ENCODE results near the gene SLC24A3. TPM values are rescaled to one million over a fixed set of nuclear protein-coding genes. Genes with fewer than 3 reads are reported as not detected.

Gene SLC24A3
- total RNA-seq, 1 donor from 2014 or later: 13.1 TPM

DNA sequence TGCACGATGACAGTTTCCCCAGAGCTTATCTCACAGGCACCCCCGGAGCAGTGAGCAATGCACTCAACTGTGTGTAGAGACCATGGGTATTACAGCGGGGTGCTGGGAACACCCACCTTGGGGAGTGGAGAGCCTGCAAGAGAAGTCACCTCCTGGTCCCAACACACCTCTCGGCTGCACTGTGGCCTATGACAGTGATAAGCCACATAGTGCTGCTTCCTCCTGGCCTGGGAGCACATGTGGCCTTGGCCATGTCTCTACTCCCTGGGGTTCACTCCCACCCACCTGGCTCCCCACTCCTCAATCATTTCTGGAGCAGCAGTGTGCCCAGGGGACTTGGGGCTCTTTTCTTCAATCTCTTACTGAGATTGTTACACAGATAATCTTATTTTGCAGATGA lies 77.0 kb downstream of the SLC24A3 start:
- no peak for DNase-seq
- H3K27me3 ChIP-seq: no peaks in the 10 kb centered on the region
- no peak overlapping the region for H3K4me3 ChIP-seq
- no peaks in the 10 kb centered on the region for H3K36me3 ChIP-seq
- H3K9me3 ChIP-seq: no peaks in the 10 kb centered on the region
- TF ChIP-seq, protein P1, sequence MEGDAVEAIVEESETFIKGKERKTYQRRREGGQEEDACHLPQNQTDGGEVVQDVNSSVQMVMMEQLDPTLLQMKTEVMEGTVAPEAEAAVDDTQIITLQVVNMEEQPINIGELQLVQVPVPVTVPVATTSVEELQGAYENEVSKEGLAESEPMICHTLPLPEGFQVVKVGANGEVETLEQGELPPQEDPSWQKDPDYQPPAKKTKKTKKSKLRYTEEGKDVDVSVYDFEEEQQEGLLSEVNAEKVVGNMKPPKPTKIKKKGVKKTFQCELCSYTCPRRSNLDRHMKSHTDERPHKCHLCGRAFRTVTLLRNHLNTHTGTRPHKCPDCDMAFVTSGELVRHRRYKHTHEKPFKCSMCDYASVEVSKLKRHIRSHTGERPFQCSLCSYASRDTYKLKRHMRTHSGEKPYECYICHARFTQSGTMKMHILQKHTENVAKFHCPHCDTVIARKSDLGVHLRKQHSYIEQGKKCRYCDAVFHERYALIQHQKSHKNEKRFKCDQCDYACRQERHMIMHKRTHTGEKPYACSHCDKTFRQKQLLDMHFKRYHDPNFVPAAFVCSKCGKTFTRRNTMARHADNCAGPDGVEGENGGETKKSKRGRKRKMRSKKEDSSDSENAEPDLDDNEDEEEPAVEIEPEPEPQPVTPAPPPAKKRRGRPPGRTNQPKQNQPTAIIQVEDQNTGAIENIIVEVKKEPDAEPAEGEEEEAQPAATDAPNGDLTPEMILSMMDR (IDR thresholded peaks at IDR 0.05): no peak
- no peak overlapping the region for H3K27ac ChIP-seq
- ATAC-seq: no peak
- H3K4me1 ChIP-seq: no peaks in the 10 kb centered on the region
- intact Hi-C loops (cut with DNase I): no loop called here

GRCh38 chr20:19291024-19291817 lies 78.8 kb downstream of the SLC24A3 start:
- ATAC-seq: peak; percentile 37
- no peak overlapping the region for H3K4me3 ChIP-seq
- H3K27me3 ChIP-seq: no peaks in the 10 kb centered on the region
- H3K36me3 ChIP-seq: no peaks in the 10 kb centered on the region
- intact Hi-C loops (cut with DNase I): no loop called here
- no peaks in the 10 kb centered on the region for H3K9me3 ChIP-seq
- H3K4me1 ChIP-seq: no peaks in the 10 kb centered on the region
- TF ChIP-seq, protein P1 (IDR thresholded peaks at IDR 0.05): no peak
- no peak overlapping the region for H3K27ac ChIP-seq
- DNase-seq: no peak

DNA sequence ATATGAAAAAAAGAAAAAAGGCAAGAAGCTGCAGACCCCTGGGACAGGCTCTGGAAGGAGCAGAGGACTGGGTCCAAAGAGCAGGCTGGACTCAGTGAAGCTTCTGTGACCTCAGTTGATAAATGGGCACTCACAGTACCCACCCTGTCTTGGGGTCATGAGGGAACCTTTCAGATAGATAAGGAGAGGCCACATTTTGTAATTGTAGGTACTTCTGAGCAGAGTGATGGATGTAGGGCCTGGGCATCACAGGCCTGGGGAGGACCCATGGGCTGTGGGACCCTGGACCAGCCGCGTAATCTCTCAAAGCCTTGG lies 79.3 kb downstream of the SLC24A3 start:
- no peak for DNase-seq
- Histone ChIP-seq H3K4me1 (no peaks in the 10 kb centered on the region), H3K27ac (no peak overlapping the region), H3K9me3 (no peaks in the 10 kb centered on the region), H3K27me3 (no peaks in the 10 kb centered on the region), H3K36me3 (no peaks in the 10 kb centered on the region), H3K4me3 (no peak overlapping the region)
- intact Hi-C loops (cut with DNase I): no loop called here
- ATAC-seq: no peak
- TF ChIP-seq, protein P1 (IDR thresholded peaks at IDR 0.05): no peak

GRCh38 chr20:19292254-19292653 lies 79.8 kb downstream of the SLC24A3 start:
- TF ChIP-seq, protein P1 (IDR thresholded peaks at IDR 0.05): no peak
- H3K4me3 ChIP-seq: no peak overlapping the region
- intact Hi-C loops (cut with DNase I): no loop called here
- DNase-seq (no peak), ATAC-seq (no peak)
- H3K9me3 ChIP-seq: no peaks in the 10 kb centered on the region
- no peaks in the 10 kb centered on the region for H3K27me3 ChIP-seq
- no peak overlapping the region for H3K27ac ChIP-seq
- no peaks in the 10 kb centered on the region for H3K4me1 ChIP-seq
- no peaks in the 10 kb centered on the region for H3K36me3 ChIP-seq

GRCh38 chr20:19295076-19295475 lies 82.6 kb downstream of the SLC24A3 start:
- intact Hi-C loops (cut with DNase I): no loop called here
- no peaks in the 10 kb centered on the region for H3K27me3 ChIP-seq
- TF ChIP-seq, protein P1 (IDR thresholded peaks at IDR 0.05): no peak
- H3K27ac ChIP-seq: no peak overlapping the region
- H3K4me1 ChIP-seq: no peaks in the 10 kb centered on the region
- H3K36me3 ChIP-seq: no peaks in the 10 kb centered on the region
- H3K9me3 ChIP-seq: no peaks in the 10 kb centered on the region
- no peak for DNase-seq
- no peak overlapping the region for H3K4me3 ChIP-seq
- ATAC-seq: no peak

GRCh38 chr20:19298652-19299051 lies 86.2 kb downstream of the SLC24A3 start:
- Histone ChIP-seq H3K4me3 (no peak overlapping the region), H3K36me3 (no peaks in the 10 kb centered on the region), H3K27me3 (no peaks in the 10 kb centered on the region), H3K4me1 (no peaks in the 10 kb centered on the region), H3K9me3 (no peaks in the 10 kb centered on the region), H3K27ac (no peak overlapping the region)
- intact Hi-C loops (cut with DNase I): no loop called here
- DNase-seq (no peak), ATAC-seq (no peak)
- TF ChIP-seq, protein P1 (IDR thresholded peaks at IDR 0.05): no peak

Data from upper lobe of right lung (tissue), 1 donor.